ENCODE results near the gene DNAJB1. TPM values are rescaled to one million over a fixed set of nuclear protein-coding genes. Genes with fewer than 3 reads are reported as not detected.
A peak's percentile ranks its signal among the peaks of the same experiment; 100 is the strongest.

The DNAJB1 gene
- total RNA-seq, 1 experiment from 2014 or later: 79.5 TPM

GRCh38 chr19:14470031-14470876 is 47.9 kb downstream of the DNAJB1 start:
- Mint-ChIP-seq H3K27ac (ENCODE audit: unreplicated experiment) (peak overlapping the region; percentile 42), H3K36me3 (ENCODE audit: insufficient read depth, unreplicated experiment) (peaks cover 57% of the 10 kb centered on the region), H3K4me3 (ENCODE audit: unreplicated experiment) (no peak overlapping the region), H3K9me3 (ENCODE audit: unreplicated experiment) (no peaks in the 10 kb centered on the region), H3K27me3 (ENCODE audit: insufficient read depth, unreplicated experiment) (no peaks in the 10 kb centered on the region), H3K4me1 (ENCODE audit: low read depth, unreplicated experiment) (peaks cover 5% of the 10 kb centered on the region)
- intact Hi-C loops (cut with micrococcal nuclease; ENCODE audit: unreplicated experiment): loop anchor here (10.0 kb wide), 1 partner anchor 105 kb away; no protein-coding TSS in a partner anchor
- ChIA-PET POLR2A (no interaction called here), CTCF (no interaction called here)
- H3K4me3 ChIP-seq (ENCODE audit: low read depth, low read length): no peak overlapping the region
- BruUV-seq (replicated peaks): no TSS peak
- H3K9me3 ChIP-seq: no peaks in the 10 kb centered on the region
- no peaks in the 10 kb centered on the region; the same call in 1 of the 2 replicates for H3K4me1 ChIP-seq
- H3K36me3 ChIP-seq (ENCODE audit: control insufficient read depth, insufficient read depth, low read length): no peaks in the 10 kb centered on the region
- no peak for DNase-seq
- TF ChIP-seq, protein P1, sequence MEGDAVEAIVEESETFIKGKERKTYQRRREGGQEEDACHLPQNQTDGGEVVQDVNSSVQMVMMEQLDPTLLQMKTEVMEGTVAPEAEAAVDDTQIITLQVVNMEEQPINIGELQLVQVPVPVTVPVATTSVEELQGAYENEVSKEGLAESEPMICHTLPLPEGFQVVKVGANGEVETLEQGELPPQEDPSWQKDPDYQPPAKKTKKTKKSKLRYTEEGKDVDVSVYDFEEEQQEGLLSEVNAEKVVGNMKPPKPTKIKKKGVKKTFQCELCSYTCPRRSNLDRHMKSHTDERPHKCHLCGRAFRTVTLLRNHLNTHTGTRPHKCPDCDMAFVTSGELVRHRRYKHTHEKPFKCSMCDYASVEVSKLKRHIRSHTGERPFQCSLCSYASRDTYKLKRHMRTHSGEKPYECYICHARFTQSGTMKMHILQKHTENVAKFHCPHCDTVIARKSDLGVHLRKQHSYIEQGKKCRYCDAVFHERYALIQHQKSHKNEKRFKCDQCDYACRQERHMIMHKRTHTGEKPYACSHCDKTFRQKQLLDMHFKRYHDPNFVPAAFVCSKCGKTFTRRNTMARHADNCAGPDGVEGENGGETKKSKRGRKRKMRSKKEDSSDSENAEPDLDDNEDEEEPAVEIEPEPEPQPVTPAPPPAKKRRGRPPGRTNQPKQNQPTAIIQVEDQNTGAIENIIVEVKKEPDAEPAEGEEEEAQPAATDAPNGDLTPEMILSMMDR (IDR thresholded peaks at IDR 0.05; ENCODE audit: insufficient read depth in 1 of 2, low read depth in 1 of 2, low read length in 1 of 2, severe bottlenecking in 1 of 2, unreplicated experiment in 1 of 2): no peak
- H3K27me3 ChIP-seq (replicated peaks; ENCODE audit: control insufficient read depth, insufficient read depth, low read length): no peaks in the 10 kb centered on the region

DNA sequence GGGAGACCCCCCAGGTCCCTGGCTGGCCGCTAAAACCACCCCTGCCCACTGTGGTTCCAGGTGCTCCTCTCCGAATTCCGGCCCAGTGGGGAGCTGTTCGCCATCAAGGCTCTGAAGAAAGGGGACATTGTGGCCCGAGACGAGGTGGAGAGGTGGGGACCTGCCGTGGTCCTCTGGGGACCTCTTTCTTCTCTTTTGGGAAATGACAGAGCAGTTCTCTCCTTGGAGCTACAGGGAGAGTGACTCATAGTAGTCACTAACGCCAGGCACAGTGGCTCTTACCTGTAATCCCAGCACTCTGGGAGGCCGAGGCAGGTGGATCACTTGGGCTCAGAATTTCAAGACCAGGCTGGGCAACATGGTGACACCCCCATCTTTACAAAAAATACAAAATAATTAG is 50.4 kb downstream of the DNAJB1 start:
- Mint-ChIP-seq H3K27me3 (ENCODE audit: insufficient read depth, unreplicated experiment) (no peaks in the 10 kb centered on the region), H3K27ac (ENCODE audit: unreplicated experiment) (no peak overlapping the region), H3K4me3 (ENCODE audit: unreplicated experiment) (no peak overlapping the region), H3K36me3 (ENCODE audit: insufficient read depth, unreplicated experiment) (peaks cover 45% of the 10 kb centered on the region), H3K9me3 (ENCODE audit: unreplicated experiment) (no peaks in the 10 kb centered on the region), H3K4me1 (ENCODE audit: low read depth, unreplicated experiment) (no peaks in the 10 kb centered on the region)
- H3K36me3 ChIP-seq (ENCODE audit: control insufficient read depth, insufficient read depth, low read length): no peaks in the 10 kb centered on the region
- H3K27me3 ChIP-seq (replicated peaks; ENCODE audit: control insufficient read depth, insufficient read depth, low read length): no peaks in the 10 kb centered on the region
- no peak for DNase-seq
- ChIA-PET CTCF (interaction anchor here (0.5 to 1.2 kb wide), 4 partner anchors 110 to 528 kb away, joined by 3 to 5 read pairs (median 3); no protein-coding TSS in a partner anchor), POLR2A (no interaction called here)
- intact Hi-C loops (cut with micrococcal nuclease; ENCODE audit: unreplicated experiment): no loop called here
- TF ChIP-seq, protein P1 (IDR thresholded peaks at IDR 0.05; ENCODE audit: insufficient read depth in 1 of 2, low read depth in 1 of 2, low read length in 1 of 2, severe bottlenecking in 1 of 2, unreplicated experiment in 1 of 2): no peak
- H3K4me3 ChIP-seq (ENCODE audit: low read depth, low read length): no peak overlapping the region
- no peaks in the 10 kb centered on the region; the same call in 1 of the 2 replicates for H3K4me1 ChIP-seq
- no TSS peak for BruUV-seq (replicated peaks)
- no peaks in the 10 kb centered on the region for H3K9me3 ChIP-seq

DNA sequence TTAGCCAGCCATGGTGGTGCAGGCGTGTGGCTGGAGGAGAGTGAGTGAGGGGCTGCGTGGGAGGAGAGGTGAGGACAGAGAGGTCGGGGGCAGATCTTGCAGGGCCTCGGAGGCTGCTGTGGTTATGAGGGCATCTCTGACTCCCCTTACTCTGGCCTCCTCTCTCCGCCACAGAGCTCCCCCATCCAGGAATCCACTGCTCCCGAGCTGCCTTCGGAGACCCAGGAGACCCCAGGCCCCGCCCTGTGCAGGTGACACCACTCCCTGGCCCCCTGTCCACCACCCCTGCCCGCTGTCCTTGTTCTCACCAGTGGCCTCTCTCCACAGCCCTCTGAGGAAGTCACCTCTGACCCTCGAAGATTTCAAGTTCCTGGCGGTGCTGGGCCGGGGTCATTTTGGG is 50.8 kb downstream of the DNAJB1 start:
- POLR2A ChIA-PET: no interaction called here

More for the DNA sequence above, 50.8 kb downstream of the DNAJB1 start:
- H3K27me3 Mint-ChIP-seq (ENCODE audit: insufficient read depth, unreplicated experiment): no peaks in the 10 kb centered on the region
- CTCF ChIA-PET: interaction anchor here (0.5 to 1.2 kb wide), 3 partner anchors 110 to 337 kb away, joined by 3 to 5 read pairs (median 3); no protein-coding TSS in a partner anchor
- BruUV-seq (replicated peaks): no TSS peak
- Histone ChIP-seq H3K4me3 (ENCODE audit: low read depth, low read length) (no peak overlapping the region), H3K4me1 (no peaks in the 10 kb centered on the region; the same call in 1 of the 2 replicates), H3K36me3 (ENCODE audit: control insufficient read depth, insufficient read depth, low read length) (no peaks in the 10 kb centered on the region), H3K9me3 (no peaks in the 10 kb centered on the region), H3K27me3 (replicated peaks; ENCODE audit: control insufficient read depth, insufficient read depth, low read length) (no peaks in the 10 kb centered on the region)
- no peaks in the 10 kb centered on the region for H3K4me1 Mint-ChIP-seq (ENCODE audit: low read depth, unreplicated experiment)
- H3K27ac Mint-ChIP-seq (ENCODE audit: unreplicated experiment): no peak overlapping the region
- intact Hi-C loops (cut with micrococcal nuclease; ENCODE audit: unreplicated experiment): no loop called here
- TF ChIP-seq, protein P1 (IDR thresholded peaks at IDR 0.05; ENCODE audit: insufficient read depth in 1 of 2, low read depth in 1 of 2, low read length in 1 of 2, severe bottlenecking in 1 of 2, unreplicated experiment in 1 of 2): no peak
- H3K4me3 Mint-ChIP-seq (ENCODE audit: unreplicated experiment): no peak overlapping the region
- no peak for DNase-seq
- H3K36me3 Mint-ChIP-seq (ENCODE audit: insufficient read depth, unreplicated experiment): peaks cover 43% of the 10 kb centered on the region
- H3K9me3 Mint-ChIP-seq (ENCODE audit: unreplicated experiment): no peaks in the 10 kb centered on the region

Small RNAs within 50 kb of the gene (microRNA-seq; reads per million reads assigned to microRNA genes)
- 1.9 reads per million, percentile 5 among the genes with 10 or more reads in this experiment for gene MIR639

Other genes with a start within 250 kb of the DNAJB1 start
- 24.8 and 34.8 TPM in 2 replicates for gene ADGRE5, start 137.0 kb downstream of the DNAJB1 start, total RNA-seq (2022)
- gene DDX39A, start 99.1 kb downstream of the DNAJB1 start, total RNA-seq (2022): 118 and 126 TPM in 2 replicates
- 102 and 105 TPM in 2 replicates for gene PKN1, start 85.1 kb downstream of the DNAJB1 start, total RNA-seq (2022)
- 0.20 and 0.74 TPM in 2 replicates for gene PTGER1, start 43.0 kb downstream of the DNAJB1 start, total RNA-seq (2022)
- 98.7 and 105 TPM in 2 replicates for gene GIPC1, start 22.3 kb downstream of the DNAJB1 start, total RNA-seq (2022)
- gene TECR, start 11.2 kb upstream of the DNAJB1 start, total RNA-seq (2022): 294 and 300 TPM in 2 replicates
- gene NDUFB7, start 53.7 kb upstream of the DNAJB1 start, total RNA-seq (2022): 158 and 173 TPM in 2 replicates
- not detected in 2 replicates for gene CLEC17A, start 64.7 kb upstream of the DNAJB1 start, total RNA-seq (2022)
- gene ADGRE3, start 156.4 kb upstream of the DNAJB1 start, total RNA-seq (2022): not detected in 2 replicates
- gene ZNF333, start 171.7 kb upstream of the DNAJB1 start, total RNA-seq (2022): 5.3 and 6.0 TPM in 2 replicates